ENCODE results near the gene MB21D2.

MB21D2 gene

DNA sequence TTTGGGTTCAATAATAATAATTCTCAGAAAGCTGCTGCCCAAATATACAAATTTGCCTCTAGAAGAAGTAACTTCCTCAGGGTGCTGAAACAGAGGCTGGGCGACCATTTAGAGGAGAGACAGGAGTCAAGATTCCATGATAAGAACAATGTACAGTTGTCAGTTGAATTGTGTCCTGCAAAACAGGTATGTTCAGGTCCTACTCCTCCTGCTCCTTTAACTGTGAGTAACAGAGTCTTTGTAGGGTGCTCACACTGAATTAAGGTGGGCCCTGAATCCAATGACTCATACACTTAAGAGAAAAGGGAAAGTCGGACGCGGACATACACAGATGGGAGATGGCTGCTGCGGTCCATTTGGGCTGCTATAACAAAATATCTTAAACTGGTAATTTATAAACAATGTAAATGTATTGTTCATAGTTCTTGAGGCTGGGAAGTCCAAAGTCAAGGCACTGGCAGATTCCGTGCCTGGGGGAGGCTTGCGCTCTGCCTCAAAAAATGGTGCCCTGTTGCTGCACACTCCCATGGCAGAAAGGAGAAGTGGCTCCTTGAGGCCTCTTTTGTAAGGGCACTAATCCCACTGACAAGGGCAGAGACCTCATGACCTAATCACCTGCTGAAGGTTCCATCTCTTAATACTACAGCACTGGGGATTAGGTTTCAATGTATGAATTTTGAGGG lies 55.1 kb downstream of the MB21D2 start:
- H3K9me2 ChIP-seq (replicated peaks; ENCODE audit: low read depth, low read length): no peaks in the 10 kb centered on the region
- no peaks in the 10 kb centered on the region for H3F3A ChIP-seq (ENCODE audit: low read depth)
- H3K36me3 ChIP-seq (ENCODE audit: insufficient read depth, low read length): no peaks in the 10 kb centered on the region
- H3K4me3 ChIP-seq (ENCODE audit: low read length, poor library complexity, severe bottlenecking): no peak overlapping the region
- TF ChIP-seq EZH2phosphoT487 (IDR thresholded peaks at IDR 0.05; ENCODE audit: borderline replicate concordance): no peak
- TF ChIP-seq CTCF (conservative IDR thresholded peaks at IDR 0.05; ENCODE audit: low read length): no peak
- H3K4me1 ChIP-seq (ENCODE audit: insufficient read depth, low read length, poor library complexity, severe bottlenecking): no peaks in the 10 kb centered on the region
- no peaks in the 10 kb centered on the region for H3K79me2 ChIP-seq (ENCODE audit: insufficient read depth, low read length)
- H3K9me3 ChIP-seq (ENCODE audit: insufficient read depth, low read depth, low read length): no peaks in the 10 kb centered on the region
- no peaks in the 10 kb centered on the region for H4K20me1 ChIP-seq (ENCODE audit: insufficient read depth, low read length, poor library complexity, severe bottlenecking)
- no peak overlapping the region for H2AFZ ChIP-seq (ENCODE audit: low read length)
- no peak overlapping the region for H3K4me2 ChIP-seq (ENCODE audit: low read depth, low read length, poor library complexity, severe bottlenecking)
- H3K27me3 ChIP-seq (ENCODE audit: insufficient read depth, low read length, poor library complexity, severe bottlenecking): no peaks in the 10 kb centered on the region
- H3K9ac ChIP-seq (ENCODE audit: low read depth, low read length, poor library complexity, severe bottlenecking): no peak overlapping the region

GRCh38 chr3:192861972-192862371 lies 55.7 kb downstream of the MB21D2 start:
- Histone ChIP-seq H3K9ac (ENCODE audit: low read depth, low read length, poor library complexity, severe bottlenecking) (no peak overlapping the region), H3K4me3 (ENCODE audit: low read length, poor library complexity, severe bottlenecking) (no peak overlapping the region), H3K79me2 (ENCODE audit: insufficient read depth, low read length) (no peaks in the 10 kb centered on the region), H3K4me2 (ENCODE audit: low read depth, low read length, poor library complexity, severe bottlenecking) (no peak overlapping the region), H3K36me3 (ENCODE audit: insufficient read depth, low read length) (no peaks in the 10 kb centered on the region), H3K9me2 (replicated peaks; ENCODE audit: low read depth, low read length) (no peaks in the 10 kb centered on the region), H4K20me1 (ENCODE audit: insufficient read depth, low read length, poor library complexity, severe bottlenecking) (no peaks in the 10 kb centered on the region), H3K27me3 (ENCODE audit: insufficient read depth, low read length, poor library complexity, severe bottlenecking) (no peaks in the 10 kb centered on the region), H2AFZ (ENCODE audit: low read length) (no peak overlapping the region), H3K4me1 (ENCODE audit: insufficient read depth, low read length, poor library complexity, severe bottlenecking) (no peaks in the 10 kb centered on the region), H3F3A (ENCODE audit: low read depth) (no peaks in the 10 kb centered on the region), H3K9me3 (ENCODE audit: insufficient read depth, low read depth, low read length) (no peaks in the 10 kb centered on the region)
- no peak for TF ChIP-seq EZH2phosphoT487 (IDR thresholded peaks at IDR 0.05; ENCODE audit: borderline replicate concordance)
- no peak for TF ChIP-seq CTCF (conservative IDR thresholded peaks at IDR 0.05; ENCODE audit: low read length)

DNA sequence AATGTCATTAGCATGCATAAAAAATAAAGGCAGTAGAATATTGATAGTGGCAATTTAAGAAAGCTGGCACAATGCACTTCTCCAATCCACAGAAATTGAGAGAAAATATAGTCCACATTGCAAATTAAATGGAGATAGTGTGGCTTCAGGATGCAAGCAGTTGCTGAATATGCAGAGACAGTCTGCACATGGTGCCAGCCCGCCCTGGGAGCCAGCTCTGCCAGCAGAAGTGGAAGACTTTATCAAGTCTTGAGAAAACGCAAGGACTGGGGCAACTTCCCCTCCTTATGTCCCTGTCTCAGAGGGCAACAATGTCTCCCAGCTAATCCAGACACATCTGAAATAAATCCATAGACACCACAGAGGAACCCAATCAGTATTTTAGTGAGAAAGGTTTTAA lies 57.2 kb downstream of the MB21D2 start:
- TF ChIP-seq EZH2phosphoT487 (IDR thresholded peaks at IDR 0.05; ENCODE audit: borderline replicate concordance) (no peak), CTCF (conservative IDR thresholded peaks at IDR 0.05; ENCODE audit: low read length) (no peak)
- Histone ChIP-seq H4K20me1 (ENCODE audit: insufficient read depth, low read length, poor library complexity, severe bottlenecking) (no peaks in the 10 kb centered on the region), H3K4me1 (ENCODE audit: insufficient read depth, low read length, poor library complexity, severe bottlenecking) (no peaks in the 10 kb centered on the region), H3K27me3 (ENCODE audit: insufficient read depth, low read length, poor library complexity, severe bottlenecking) (no peaks in the 10 kb centered on the region), H3K9ac (ENCODE audit: low read depth, low read length, poor library complexity, severe bottlenecking) (no peak overlapping the region), H3K4me2 (ENCODE audit: low read depth, low read length, poor library complexity, severe bottlenecking) (no peak overlapping the region), H3K4me3 (ENCODE audit: low read length, poor library complexity, severe bottlenecking) (no peak overlapping the region), H3K9me3 (ENCODE audit: insufficient read depth, low read depth, low read length) (no peaks in the 10 kb centered on the region), H3K9me2 (replicated peaks; ENCODE audit: low read depth, low read length) (no peaks in the 10 kb centered on the region), H3K79me2 (ENCODE audit: insufficient read depth, low read length) (no peaks in the 10 kb centered on the region), H3F3A (ENCODE audit: low read depth) (no peaks in the 10 kb centered on the region), H2AFZ (ENCODE audit: low read length) (no peak overlapping the region), H3K36me3 (ENCODE audit: insufficient read depth, low read length) (no peaks in the 10 kb centered on the region)

Data from Loucy (cell line).